ENCODE results near the gene ZNF436. TPM values are rescaled to one million over a fixed set of nuclear protein-coding genes. Genes with fewer than 3 reads are reported as not detected.

The ZNF436 gene
- total RNA-seq (10 to 100 TPM; 26.7 to 29.0 TPM), polyA plus RNA-seq (ENCODE audit: insufficient read depth, low read depth, low replicate concordance) (24.6 TPM)
- long read RNA-seq, donor 1, full-length matches to known transcripts: 10 of 34 reads
- long read RNA-seq, donor 1, partial matches to known transcripts: 24 of 34 reads
- long read RNA-seq, donor 1, other reads (novel, unspliced or antisense): 0 of 34 reads
- long read RNA-seq, donor 2, full-length matches to known transcripts: 5 of 5 reads
- long read RNA-seq, donor 2, partial matches to known transcripts: 0 of 5 reads
- long read RNA-seq, donor 2, other reads (novel, unspliced or antisense): 0 of 5 reads

- Histone ChIP-seq H3K4me1 (peaks cover 44% of the 10 kb centered on the region), H3K4me3 (peak within 1 kb of the TSS; percentile 94 to 96), H3K36me3 (ENCODE audit: low read depth, missing control alignments) (no peaks in the 10 kb centered on the region), H3K27ac (peak within 1 kb of the TSS; percentile 98 to 99), H3K9me3 (no peaks in the 10 kb centered on the region), H3K27me3 (no peaks in the 10 kb centered on the region)
- peak; percentile 96 for DNase-seq
- WGBS, 2 donors: 0% methylated on average over 20 to 29 of the region's 29 CpGs
- intact Hi-C loops (cut with DNase I; ENCODE audit: low total_unique reads): no loop called here
- TF ChIP-seq CTCF (IDR thresholded peaks at IDR 0.05) (no peak), POLR2A (IDR thresholded peaks at IDR 0.05) (no peak)
Observed at GRCh38 chr1:23369335-23370013, at the start of gene ZNF436. Gene ZNF436, minus strand, starts transcription at chr1:23369836. Its CDS starts 1,831 bp downstream, at chr1:23368005.

- no peaks in the 10 kb centered on the region for H3K27me3 ChIP-seq
- H3K9me3 ChIP-seq: no peaks in the 10 kb centered on the region
- WGBS, 2 donors: 60 to 83% methylated on average over 6 of the region's 6 CpGs
- H3K4me1 ChIP-seq: peaks cover 26% of the 10 kb centered on the region
- H3K36me3 ChIP-seq (ENCODE audit: low read depth, missing control alignments): no peaks in the 10 kb centered on the region
- H3K4me3 ChIP-seq: no peak overlapping the region
- no peak overlapping the region for H3K27ac ChIP-seq
- intact Hi-C loops (cut with DNase I; ENCODE audit: low total_unique reads): no loop called here
- TF ChIP-seq POLR2A (IDR thresholded peaks at IDR 0.05) (no peak), CTCF (IDR thresholded peaks at IDR 0.05) (no peak)
- no peak for DNase-seq
Observed at GRCh38 chr1:23419180-23419579, 49.5 kb upstream of the ZNF436 start.

DNA sequence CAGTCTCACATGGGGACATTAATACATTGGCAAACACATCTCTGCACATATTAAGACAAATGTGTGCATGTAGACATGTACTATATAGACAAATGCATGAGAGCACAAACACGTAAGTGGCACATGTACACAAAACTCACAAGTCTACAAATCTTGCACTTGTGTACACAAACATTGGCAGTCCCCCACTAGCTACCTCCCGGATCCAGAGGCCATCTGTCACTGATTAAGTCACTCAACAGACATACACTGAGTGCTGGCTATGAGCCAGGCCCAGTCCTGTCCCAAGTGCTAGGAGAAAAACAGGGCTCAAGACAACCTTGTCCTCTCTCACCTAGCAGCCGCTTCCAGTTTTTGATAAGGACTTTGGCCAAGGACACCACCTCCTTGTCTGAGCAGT is 47.9 kb upstream of the ZNF436 start:
- peaks cover 10% of the 10 kb centered on the region for H3K4me1 ChIP-seq
- no peak overlapping the region for H3K27ac ChIP-seq
- H3K27me3 ChIP-seq: no peaks in the 10 kb centered on the region
- no peak for DNase-seq
- no peak overlapping the region for H3K4me3 ChIP-seq
- intact Hi-C loops (cut with DNase I; ENCODE audit: low total_unique reads): no loop called here
- H3K9me3 ChIP-seq: no peaks in the 10 kb centered on the region
- TF ChIP-seq CTCF (IDR thresholded peaks at IDR 0.05) (no peak), POLR2A (IDR thresholded peaks at IDR 0.05) (no peak)
- H3K36me3 ChIP-seq (ENCODE audit: low read depth, missing control alignments): no peaks in the 10 kb centered on the region
- WGBS, 2 donors: 47 to 74% methylated on average over 3 of the region's 3 CpGs

- Histone ChIP-seq H3K27me3 (no peaks in the 10 kb centered on the region), H3K4me1 (peaks cover 4% of the 10 kb centered on the region), H3K9me3 (no peaks in the 10 kb centered on the region), H3K27ac (no peak overlapping the region), H3K36me3 (ENCODE audit: low read depth, missing control alignments) (no peaks in the 10 kb centered on the region), H3K4me3 (no peak overlapping the region)
- WGBS, 2 donors: 84 to 94% methylated on average over 4 of the region's 4 CpGs
- intact Hi-C loops (cut with DNase I; ENCODE audit: low total_unique reads): no loop called here
- no peak for TF ChIP-seq POLR2A (IDR thresholded peaks at IDR 0.05)
- no peak for TF ChIP-seq CTCF (IDR thresholded peaks at IDR 0.05)
- no peak for DNase-seq
Observed at GRCh38 chr1:23416964-23417363, 47.3 kb upstream of the ZNF436 start.
